Erythroblast (primary cell): ENCODE data around the gene BAD.

Experiments used
- DNase-seq, 2 experiments: peaks; one replicate each; lab custom pipeline; 2025; lab: John Stamatoyannopoulos, UW
- GATA1 ChIP-seq: IDR thresholded peaks from 2 replicates; pipeline ENCODE4 v1.6.1; 2011; ENCODE audit warnings: low read depth, mild to moderate bottlenecking, control low read depth, low read length, moderate library complexity
- POLR2A ChIP-seq: IDR thresholded peaks from 2 replicates; pipeline ENCODE4 v1.6.1; 2011; ENCODE audit warnings: mild to moderate bottlenecking, low read length

Gene BAD

DNA sequence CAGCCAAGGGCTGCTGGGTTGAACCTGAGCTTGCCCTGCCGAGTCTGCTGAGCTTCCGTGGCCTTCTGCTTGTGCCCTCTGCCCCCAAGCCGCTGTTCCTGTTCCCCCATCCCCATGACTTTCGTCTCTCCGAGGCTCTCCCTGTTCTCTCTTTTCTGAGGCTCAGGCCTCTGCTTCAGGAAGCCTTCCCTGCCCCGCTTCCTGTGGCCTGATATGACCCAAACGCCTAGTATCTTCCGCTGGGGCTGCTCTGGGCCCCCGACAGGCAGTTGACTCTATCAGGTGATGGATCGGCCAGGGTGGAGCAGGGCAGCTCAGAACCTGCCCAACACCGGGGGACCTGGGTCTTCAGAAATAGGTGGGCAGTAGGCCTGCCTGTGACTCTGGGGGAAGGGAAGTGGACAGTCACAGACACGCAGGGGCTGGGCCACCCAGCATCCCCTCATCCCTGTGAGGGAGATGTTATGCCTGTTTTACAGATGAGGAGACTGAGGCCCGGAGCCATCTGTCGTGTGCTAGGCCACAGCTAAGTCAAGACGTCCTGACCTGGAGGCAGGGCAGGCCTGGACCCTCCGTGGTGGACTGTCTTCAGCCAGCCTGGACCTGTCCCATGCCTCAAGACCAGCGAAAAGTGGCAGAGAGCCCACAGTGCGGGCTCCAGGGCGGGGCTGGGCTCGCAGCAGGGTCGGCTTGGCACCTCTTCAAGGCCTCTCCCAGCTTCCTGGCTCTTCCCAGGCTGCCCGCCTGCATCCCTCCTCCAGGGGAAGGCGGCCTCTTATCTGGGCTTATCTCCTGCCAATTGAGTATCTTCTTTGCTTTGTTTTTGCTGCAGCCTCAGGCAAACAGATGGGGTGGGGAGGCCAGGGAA is 16.2 kb downstream of the BAD start:
- no peak for TF ChIP-seq POLR2A
- peak; percentile 43 for TF ChIP-seq GATA1
- peak; percentile 50 to 67 for DNase-seq

GRCh38 chr11:64267207-64267945 is 17.1 kb downstream of the BAD start:
- no peak for DNase-seq

GRCh38 chr11:64266339-64266738 is 18.1 kb downstream of the BAD start:
- DNase-seq = no peak

More at GRCh38 chr11:64267207-64267945, 17.1 kb downstream of the BAD start:
- no peak for TF ChIP-seq POLR2A
- no peak for TF ChIP-seq GATA1

DNA sequence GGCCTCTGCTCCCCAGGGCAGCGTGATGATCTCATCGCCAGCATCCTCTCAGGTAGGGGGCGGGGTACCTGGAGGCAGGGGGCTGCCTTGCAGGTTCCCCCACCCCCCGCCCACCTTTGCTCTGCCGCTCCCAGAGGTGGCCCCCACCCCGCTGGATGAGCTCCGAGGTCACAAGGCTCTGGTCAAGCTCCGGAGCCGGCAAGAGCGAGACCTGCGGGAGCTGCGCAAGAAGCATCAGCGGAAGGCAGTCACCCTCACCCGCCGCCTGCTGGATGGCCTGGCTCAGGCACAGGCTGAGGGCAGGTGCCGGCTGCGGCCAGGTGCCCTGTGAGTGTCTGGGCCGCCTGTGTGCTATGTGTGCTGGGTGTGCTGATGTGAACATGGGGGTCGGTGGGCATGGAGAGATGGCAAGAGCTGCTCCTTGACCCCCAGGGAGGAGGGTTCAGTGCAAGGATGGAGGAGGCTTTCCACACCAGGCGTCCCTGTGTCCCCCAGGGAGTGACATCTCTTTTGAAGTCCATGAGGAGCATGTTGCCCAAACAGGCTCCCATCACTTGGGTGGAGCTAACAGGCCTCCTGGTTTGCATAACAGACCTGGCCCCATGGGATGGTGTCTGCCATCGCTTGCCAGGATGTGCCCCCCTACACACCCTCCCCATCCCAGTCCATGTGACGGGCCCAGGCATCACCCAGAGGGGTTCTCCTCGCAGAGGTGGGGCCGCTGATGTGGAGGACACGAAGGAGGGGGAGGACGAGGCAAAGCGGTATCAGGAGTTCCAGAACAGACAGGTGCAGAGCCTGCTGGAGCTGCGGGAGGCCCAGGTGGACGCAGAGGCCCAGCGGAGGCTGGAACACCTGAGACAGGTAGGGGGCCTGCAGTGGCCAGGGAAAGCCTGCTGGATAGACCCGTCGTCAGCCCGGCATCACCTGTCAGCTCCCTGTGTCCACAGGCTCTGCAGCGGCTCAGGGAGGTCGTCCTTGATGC is 19.0 kb downstream of the BAD start:
- no peak for TF ChIP-seq GATA1
- TF ChIP-seq POLR2A = no peak

More at GRCh38 chr11:64266339-64266738, 18.1 kb downstream of the BAD start:
- TF ChIP-seq GATA1 = no peak

GRCh38 chr11:64264371-64264852 is 20.1 kb downstream of the BAD start:
- no peak for TF ChIP-seq POLR2A
- no peak for TF ChIP-seq GATA1
- DNase-seq = no peak

More for the DNA sequence above, 19.0 kb downstream of the BAD start:
- DNase-seq = no peak

GRCh38 chr11:64263947-64264317 is 20.5 kb downstream of the BAD start:
- DNase-seq = no peak
- TF ChIP-seq GATA1 (no peak), POLR2A (no peak)

- TF ChIP-seq GATA1 = no peak
- TF ChIP-seq POLR2A = no peak
- no peak for DNase-seq
Observed at GRCh38 chr11:64263021-64263946, 21.2 kb downstream of the BAD start.

DNA sequence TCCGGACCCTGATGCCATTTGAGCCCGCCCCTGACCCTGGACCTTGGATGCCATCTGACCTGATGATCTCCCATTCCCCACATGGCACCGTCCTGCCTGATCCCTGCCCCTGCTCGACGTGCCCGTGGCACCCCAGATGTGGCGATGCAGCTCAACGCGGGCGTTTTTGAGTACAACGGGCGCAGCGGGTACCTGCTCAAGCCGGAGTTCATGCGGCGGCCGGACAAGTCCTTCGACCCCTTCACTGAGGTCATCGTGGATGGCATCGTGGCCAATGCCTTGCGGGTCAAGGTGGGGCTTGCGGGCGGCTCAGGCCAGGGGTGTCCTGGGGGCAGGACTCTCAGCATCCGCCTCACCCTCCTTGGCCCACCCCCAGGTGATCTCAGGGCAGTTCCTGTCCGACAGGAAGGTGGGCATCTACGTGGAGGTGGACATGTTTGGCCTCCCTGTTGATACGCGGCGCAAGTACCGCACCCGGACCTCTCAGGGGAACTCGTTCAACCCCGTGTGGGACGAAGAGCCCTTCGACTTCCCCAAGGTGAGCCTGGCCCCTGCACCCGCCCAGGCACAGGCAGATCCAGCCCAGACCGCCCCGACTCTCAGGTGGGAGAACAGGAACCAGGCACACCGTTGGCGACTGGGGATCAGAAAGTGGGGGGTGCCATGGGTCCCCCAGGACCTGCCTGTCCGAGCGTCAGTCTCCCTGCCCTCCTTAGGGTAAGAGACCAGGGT is 22.0 kb downstream of the BAD start:
- DNase-seq = no peak
- TF ChIP-seq POLR2A = no peak
- TF ChIP-seq GATA1 = no peak

- TF ChIP-seq POLR2A (no peak), GATA1 (no peak)
- DNase-seq = no peak
Observed at GRCh38 chr11:64261556-64262080, 22.8 kb downstream of the BAD start.

DNA sequence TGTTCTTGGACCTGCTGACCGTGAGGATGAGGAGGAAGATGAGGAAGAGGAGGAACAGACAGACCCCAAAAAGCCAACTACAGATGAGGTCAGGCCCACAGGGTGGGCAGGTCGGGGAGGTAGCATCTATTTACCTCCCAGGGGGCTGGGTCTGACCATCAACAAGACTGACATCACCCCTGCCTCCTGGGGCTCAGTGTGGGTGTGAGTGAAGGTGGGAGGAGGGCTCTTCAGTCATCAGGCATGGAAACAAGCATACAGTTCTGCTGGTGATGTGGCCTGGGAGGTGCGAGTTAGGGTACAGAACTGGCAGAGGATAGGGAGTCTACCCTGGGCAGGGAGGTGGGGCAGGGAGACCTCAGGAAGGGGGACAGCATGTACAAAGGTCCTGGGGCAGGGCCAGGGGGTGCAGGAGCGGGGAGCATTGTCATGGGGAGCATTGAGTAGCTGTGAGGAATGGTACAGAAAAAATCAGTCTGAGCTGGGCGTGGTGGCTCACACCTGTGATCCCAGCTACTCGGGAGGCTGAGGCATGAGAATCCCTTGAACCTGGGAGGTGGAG is 24.2 kb downstream of the BAD start:
- TF ChIP-seq POLR2A (no peak), GATA1 (no peak)
- no peak for DNase-seq

DNA sequence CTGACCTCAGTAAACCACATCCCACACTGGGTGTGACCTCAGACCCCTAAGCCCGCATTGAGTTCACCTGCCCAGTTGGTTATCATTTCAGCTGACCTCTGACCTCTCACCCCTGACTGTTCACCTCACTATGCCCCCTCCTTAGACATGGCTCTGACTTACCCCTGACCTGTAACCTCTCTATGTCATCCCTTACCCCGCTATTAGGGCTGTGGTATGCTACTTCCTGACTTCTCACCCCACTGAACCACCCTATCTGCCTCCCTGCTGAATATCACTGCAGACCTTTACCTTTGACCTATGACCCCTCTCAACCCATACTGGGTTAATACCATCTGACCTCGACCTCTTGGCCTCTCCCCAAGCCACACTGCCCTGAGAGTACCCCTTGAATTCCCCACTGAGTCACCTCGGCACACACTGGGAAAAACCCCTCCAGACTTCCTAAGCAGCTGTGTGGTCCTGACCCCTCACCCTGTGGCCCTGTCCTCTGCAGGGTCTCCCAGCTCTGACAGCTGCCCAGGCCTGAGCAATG is 24.9 kb downstream of the BAD start:
- no peak for DNase-seq
- TF ChIP-seq POLR2A (no peak), GATA1 (no peak)
